Cardiac fibroblast (primary cell): ENCODE data around the gene PITRM1.

Experiments
- DNase-seq, 2 donors: peaks; one replicate each; pipeline versions ENCODE4 v3.0.0 to v3.0.0-alpha.2; 2010; ENCODE audit warnings: low read depth in 2 of 2
- H3K4me3 ChIP-seq, 2 donors: replicated peaks in 1 of 2; 1 replicate in 1 of 2; 2 replicates in 1 of 2; pipeline ENCODE4 v1.5.1; 2011; ENCODE audit warnings: low read depth in 2 of 2, low read length in 2 of 2, mild to moderate bottlenecking in 2 of 2, moderate library complexity in 1 of 2
- CTCF ChIP-seq: IDR thresholded peaks from one replicate; pipeline ENCODE4 v1.5.1; 2011; ENCODE audit warnings: low read depth, mild to moderate bottlenecking, low read length, inconsistent platforms

Gene PITRM1

GRCh38 chr10:3197348-3198003, 24.9 kb upstream of the PITRM1 start:
- H3K4me3 ChIP-seq: peak overlapping the region in 1 of 2 donors; percentile 35
- peak; percentile 94 for TF ChIP-seq CTCF
- peak; percentile 81 to 86 for DNase-seq

- no peak for DNase-seq
- TF ChIP-seq CTCF: no peak
- H3K4me3 ChIP-seq: peak overlapping the region in 1 of 2 donors; percentile 28
These were observed 24.4 kb upstream of the PITRM1 start for GRCh38 chr10:3196958-3197347.

GRCh38 chr10:3196482-3196881, 23.9 kb upstream of the PITRM1 start:
- no peak for TF ChIP-seq CTCF
- DNase-seq: no peak
- no peak overlapping the region for H3K4me3 ChIP-seq

GRCh38 chr10:3195726-3196125, 23.1 kb upstream of the PITRM1 start:
- H3K4me3 ChIP-seq: no peak overlapping the region
- DNase-seq: no peak
- no peak for TF ChIP-seq CTCF

- no peak for TF ChIP-seq CTCF
- H3K4me3 ChIP-seq: no peak overlapping the region
- no peak for DNase-seq
These were observed 22.7 kb upstream of the PITRM1 start for GRCh38 chr10:3195286-3195685.

GRCh38 chr10:3194871-3195270, 22.3 kb upstream of the PITRM1 start:
- H3K4me3 ChIP-seq: no peak overlapping the region
- no peak for TF ChIP-seq CTCF
- no peak for DNase-seq

GRCh38 chr10:3193751-3194150, 21.2 kb upstream of the PITRM1 start:
- DNase-seq: no peak
- H3K4me3 ChIP-seq: no peak overlapping the region
- no peak for TF ChIP-seq CTCF
